HT1080 (cell line): ENCODE data around the gene SCAND1. TPM values are rescaled to one million over a fixed set of nuclear protein-coding genes. Genes with fewer than 3 reads are reported as not detected.
"Not testable (repeated sequence)": the region's sequence is repeated elsewhere in the genome, so short reads cannot be mapped to it uniquely, and the experiment has no call there.

Source experiments
- DNase-seq: peaks from one replicate; pipeline ENCODE4 v3.0.0-alpha.2; 2015; ENCODE audit warnings: low read depth
- polyA plus RNA-seq, 2 experiments: library from polyadenylated mRNA; depleted of rRNA; stranded (reverse); fragments of >200 nt; gene quantifications; 2 replicates each; pipeline ENCODE4 v1.2.3, GENCODE V29; 2015
- total RNA-seq: library from RNA; depleted of rRNA; stranded (reverse); fragments of >200 nt; shearing (Covaris generic); gene quantifications from 2 replicates; pipeline ENCODE4 v1.2.3, GENCODE V29; 2014; rRNA removed

The SCAND1 gene
- 103 and 136 TPM in 2 replicates for total RNA-seq
- 81.0 and 93.3 TPM in 2 replicates for polyA plus RNA-seq (2015; cell fraction: cytosol; rRNA removed)
- 40.3 and 44.5 TPM in 2 replicates for polyA plus RNA-seq (2015; cell fraction: nucleus; rRNA removed)

- peak; percentile 98 for DNase-seq
Measured at GRCh38 chr20:35954200-35954906, at the start of gene SCAND1. Gene SCAND1, minus strand, starts transcription at chr20:35954502. Its CDS starts 218 bp downstream, at chr20:35954284.

- DNase-seq: no peak
Measured at GRCh38 chr20:36004045-36004444, 49.7 kb upstream of the SCAND1 start.

GRCh38 chr20:36002855-36003254, 48.6 kb upstream of the SCAND1 start:
- no peak for DNase-seq

GRCh38 chr20:36001331-36001730, 47.0 kb upstream of the SCAND1 start:
- DNase-seq: not testable (repeated sequence)

DNA sequence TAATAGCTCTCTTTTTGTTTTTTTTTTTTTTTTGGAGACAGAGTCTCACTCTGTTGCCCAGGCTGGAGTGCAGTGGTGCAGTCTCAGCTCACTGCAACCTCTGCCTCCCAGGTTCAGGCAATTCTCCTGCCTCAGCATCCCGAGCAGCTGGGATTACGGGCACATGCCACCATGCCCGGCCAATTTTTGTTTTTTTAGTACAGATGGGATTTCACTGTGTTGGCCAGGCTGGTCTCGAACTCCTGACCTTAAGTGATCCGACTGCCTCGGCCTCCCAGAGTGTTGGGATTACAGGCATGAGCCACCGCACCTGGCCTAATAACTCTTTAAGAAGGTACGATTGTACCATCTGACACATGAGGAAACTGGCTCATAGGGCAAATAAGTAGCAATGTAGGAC, 42.2 kb upstream of the SCAND1 start:
- DNase-seq: not testable (repeated sequence)

DNA sequence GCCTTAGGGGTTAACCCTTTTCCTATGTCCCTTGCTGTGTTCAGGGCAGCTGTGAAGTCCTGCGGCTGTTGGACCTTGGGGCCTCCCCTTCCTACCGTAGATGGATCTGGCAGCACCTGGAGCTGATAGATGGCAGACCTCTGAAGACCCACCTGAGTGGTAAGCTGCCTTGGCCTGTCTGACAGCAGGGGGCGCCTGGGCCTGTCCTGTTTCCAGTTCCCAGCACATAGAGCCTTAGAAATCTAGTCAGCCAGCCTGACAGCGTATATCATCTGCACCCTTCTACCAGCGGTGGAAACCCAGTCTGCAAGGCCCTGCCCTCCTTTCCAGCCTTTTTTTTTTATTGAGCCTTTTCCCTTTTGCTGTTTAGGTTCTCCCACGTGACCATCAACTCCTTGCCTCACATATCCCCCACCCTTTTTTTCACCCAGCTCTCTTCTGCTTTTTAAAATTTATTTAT, 40.7 kb upstream of the SCAND1 start:
- DNase-seq: peak; percentile 74

DNA sequence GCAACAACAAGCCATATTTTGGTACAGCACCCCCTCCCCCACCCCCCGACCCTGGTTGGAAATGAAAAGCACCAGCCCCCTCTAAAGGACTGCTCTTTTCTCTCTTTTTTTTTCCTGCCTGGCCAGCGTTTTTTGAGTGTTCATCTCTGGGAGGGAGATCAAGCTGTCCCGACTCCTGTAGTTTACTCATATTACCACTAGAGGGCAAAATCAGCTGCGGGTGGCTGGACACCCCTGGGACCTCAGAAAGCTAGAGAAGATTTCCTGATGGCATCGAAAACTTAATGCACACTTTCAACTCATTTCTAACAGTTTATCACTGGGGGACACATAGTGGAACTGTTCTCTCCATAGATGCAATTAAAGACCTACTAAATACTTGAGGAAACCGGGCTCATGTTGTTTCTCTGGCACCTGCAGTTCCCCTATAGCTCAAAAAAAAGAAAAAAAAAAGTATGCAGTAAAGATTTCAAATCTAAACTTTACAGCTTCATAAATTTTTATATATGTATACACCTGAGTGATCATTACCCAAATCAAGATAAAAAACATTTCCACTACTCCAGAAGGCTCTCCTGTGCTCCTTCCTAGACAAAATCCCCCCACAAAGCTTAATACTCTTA, 38.5 kb upstream of the SCAND1 start:
- DNase-seq: peak; percentile 76

GRCh38 chr20:35991142-35991771, 37.0 kb upstream of the SCAND1 start:
- peak; percentile 42 for DNase-seq

DNA sequence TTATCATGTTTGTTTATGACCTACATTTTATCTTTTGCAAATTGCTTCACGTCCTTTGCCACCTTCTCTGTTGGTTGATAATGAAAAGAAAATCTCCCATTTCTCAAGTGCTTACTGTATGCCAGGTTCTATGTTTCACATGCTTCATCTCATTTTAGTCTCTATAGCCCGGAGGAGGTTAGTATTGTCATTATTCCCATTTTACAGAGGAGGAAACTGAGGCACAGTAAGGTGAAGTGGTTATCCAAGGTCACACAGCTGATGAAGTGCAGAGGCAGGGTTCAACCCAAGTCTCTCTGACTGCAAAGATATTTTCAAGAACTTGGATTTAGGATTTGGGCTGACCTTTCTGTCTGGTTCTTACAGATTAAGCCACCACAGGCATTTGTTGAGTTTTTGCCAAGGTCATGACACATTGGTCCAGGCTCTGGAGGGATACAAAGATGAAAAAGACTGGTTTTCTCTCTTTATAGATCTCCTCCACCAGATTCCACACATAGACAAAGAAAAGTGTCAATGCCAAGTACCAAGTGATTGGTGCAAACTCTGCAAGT, 34.7 kb upstream of the SCAND1 start:
- DNase-seq: no peak

DNA sequence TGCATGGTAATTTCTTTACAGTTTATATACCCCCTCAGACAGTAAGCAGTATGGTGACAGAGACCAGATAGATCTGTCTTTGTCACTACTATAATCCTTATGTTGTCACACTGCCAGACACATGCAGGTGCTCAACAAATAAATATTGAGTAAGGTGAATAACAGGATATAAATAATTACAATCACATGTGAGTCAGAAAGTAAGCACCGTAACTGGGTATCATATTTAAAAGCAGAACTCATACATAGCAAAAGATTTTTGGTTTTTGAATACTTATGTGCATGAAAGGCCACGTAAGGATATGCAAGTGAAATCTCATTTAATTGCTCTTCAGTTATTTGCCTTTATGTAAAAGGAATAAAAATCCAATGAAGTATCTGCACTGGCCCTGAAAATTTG, 31.5 kb upstream of the SCAND1 start:
- no peak for DNase-seq

GRCh38 chr20:35984382-35984781, 30.1 kb upstream of the SCAND1 start:
- no peak for DNase-seq

- DNase-seq: no peak
Measured at GRCh38 chr20:35981969-35982368, 27.7 kb upstream of the SCAND1 start.

GRCh38 chr20:35979544-35979943, 25.2 kb upstream of the SCAND1 start:
- no peak for DNase-seq

DNA sequence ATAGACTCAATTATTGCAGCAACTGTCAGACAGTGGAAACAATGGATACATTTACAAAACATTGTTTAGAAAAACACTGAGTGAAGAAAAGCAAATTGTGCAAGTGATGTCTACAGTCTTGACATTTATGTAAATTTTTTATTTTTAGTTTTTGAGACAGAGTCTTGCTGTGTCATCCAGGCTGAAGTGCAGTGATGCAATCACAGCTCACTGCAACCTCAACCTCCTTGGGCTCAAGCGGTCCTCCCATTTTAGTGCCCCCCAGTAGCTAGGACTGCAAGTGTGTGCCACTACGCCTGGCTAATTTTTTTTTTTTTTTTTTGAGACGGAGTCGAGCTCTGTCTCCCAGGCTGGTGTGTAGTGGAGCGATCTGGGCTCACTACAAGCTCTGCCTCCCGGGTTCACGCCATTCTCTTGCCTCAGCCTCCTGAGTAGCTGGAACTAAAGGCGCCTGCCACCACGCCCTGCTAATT, 23.8 kb upstream of the SCAND1 start:
- DNase-seq: no peak

DNA sequence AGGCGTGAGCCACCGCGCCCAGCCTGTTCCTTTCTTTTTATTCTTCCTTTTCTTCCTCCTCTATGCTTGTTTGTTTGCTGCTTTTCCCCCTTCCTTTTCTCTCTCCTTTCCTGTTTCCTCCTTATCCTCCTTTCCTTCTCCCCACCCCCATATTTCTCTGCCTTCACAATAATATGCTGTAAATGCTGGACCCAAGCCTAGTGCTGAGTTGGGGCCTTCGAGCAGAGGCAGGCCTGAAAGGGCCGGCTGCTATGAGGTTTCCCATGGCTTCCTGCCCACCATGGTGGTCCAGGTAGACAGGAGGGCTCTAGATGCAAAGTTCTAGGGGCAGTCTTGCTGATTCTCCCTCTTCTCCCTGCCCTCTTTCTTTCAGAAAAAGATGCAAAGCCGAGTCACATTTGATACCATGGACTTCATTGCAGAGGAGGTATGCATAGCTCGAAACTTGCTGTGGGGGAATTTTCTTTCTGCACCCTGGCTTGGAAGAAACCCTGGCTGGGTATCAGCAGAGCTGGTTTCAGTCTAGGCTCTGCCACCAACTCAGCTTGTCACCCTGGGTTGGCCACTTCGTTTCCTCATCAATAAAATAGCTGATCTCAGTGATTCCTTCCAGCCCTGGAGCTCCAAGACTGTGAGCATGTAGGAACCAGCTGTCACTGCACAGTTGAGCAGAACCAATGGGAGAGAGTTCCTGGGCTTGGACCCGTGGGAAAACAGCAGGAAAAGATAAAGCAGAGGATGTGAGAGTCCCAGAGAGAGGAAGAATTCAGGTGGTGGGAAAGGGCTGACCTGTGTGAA, 21.5 kb upstream of the SCAND1 start:
- DNase-seq: no peak

GRCh38 chr20:35974256-35974655, 20.0 kb upstream of the SCAND1 start:
- no peak for DNase-seq

- DNase-seq: no peak
Measured at GRCh38 chr20:35972462-35972861, 18.2 kb upstream of the SCAND1 start.

DNA sequence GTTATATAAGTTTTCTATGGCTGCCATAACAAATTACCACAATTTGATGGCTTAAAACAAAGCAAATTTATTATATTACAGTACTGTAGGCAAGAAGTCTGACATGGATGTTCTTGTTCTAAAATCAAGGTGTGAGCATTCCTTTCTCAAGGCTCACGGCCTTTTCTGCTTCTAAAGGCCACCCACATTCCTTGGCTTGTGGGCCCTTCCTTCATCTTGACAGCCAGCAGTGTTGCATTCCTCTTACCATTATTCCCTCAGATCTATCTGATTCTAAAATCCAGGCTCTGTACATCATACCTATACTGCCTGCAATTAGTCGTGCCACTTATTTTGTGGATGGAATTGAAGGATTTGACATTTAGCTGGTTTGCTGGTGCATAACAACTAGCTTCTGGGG, 17.7 kb upstream of the SCAND1 start:
- DNase-seq: no peak

DNA sequence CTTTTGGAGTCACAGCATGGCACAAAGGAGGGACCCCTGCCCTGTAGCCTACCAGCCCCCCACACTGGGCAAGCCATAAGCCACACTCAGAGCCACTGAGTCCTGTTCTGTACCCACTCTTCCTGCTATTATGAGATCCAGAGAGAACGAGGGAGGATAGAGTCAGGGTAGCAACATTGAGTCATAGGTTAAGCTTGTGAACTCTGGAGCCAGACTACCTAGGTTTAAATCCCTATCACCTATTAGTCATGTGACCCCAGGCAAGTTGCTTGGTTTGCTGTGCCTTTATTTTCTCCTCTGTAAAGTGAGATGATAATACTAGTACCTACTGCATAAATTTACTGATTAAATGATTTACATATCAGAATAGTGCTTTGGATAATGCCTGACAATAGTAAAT, 14.6 kb upstream of the SCAND1 start:
- no peak for DNase-seq

DNA sequence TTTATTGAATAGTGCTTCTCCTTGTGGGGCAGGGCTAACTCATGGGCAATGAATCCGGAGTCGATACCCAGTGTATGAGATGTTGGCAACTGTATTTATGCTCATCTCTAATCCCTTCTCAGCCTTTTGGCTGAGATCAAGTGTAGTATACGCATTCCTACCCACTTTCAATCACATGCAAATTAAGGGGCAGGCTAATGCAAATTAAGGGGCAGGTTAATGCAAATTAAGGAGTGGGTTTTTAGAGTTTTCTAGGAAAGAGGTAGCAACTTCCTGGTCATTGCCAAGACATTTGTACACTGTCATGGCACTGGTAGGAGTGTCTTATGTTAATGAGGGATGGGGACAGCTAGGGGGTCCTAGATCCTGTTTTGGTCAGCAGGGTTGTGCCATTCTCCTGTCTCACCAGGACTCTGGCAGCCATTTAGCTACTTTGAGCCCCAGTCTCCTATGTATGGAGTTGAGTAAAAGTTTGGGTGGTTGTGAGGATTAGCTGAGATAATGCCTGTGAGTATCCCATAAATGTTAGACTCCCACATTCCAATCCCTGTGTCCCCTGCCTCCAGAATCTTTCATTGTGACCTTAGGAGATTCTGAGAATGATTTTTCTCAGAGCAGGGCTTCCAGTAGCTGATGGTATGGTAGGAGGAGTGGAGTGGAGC, 13.8 kb upstream of the SCAND1 start, which contains the start of gene CNBD2:
TSS of gene CNBD2 (plus strand) at position 612 of the 662 bp plus-strand sequence. CDS start 173 bp downstream, outside the sequence.
- no peak for DNase-seq
